ENCODE data around the gene ASB2. TPM values are rescaled to one million over a fixed set of nuclear protein-coding genes. Genes with fewer than 3 reads are reported as not detected.

The ASB2 gene
- total RNA-seq, 2 donors from 2014 or later = 1.3 to 13.4 TPM

DNA sequence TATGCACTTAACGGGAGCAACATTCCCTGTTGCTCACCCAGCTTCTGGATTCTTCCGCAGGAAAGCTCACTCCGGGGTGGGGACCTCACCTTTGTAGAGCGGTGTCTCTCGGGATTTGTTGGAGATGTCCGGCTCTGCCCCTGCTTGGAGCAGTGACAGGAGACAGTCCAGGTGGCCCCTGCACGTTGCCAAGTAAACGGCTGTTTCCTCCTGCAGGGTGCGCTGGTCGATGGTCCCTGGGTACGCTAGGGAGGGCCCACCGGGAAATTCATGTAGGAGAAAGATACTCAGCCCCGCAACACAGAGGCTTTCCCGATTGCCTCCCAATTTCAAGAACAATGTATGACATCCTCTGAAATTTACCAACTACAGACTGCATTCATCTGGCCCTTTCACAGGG, 23.1 kb downstream of the ASB2 start:
- Histone ChIP-seq H3K36me3 (no peaks in the 10 kb centered on the region), H3K9me3 (no peaks in the 10 kb centered on the region), H3K4me1 (no peaks in the 10 kb centered on the region), H3K27ac (no peak overlapping the region), H3K4me3 (no peak overlapping the region), H3K27me3 (no peaks in the 10 kb centered on the region), H3K9ac (ENCODE audit: low read depth in 2 of 2, low read length in 2 of 2) (peak overlapping the region in 1 of 2 donors; percentile 1)
- no peak for DNase-seq
- TF ChIP-seq, protein P1, sequence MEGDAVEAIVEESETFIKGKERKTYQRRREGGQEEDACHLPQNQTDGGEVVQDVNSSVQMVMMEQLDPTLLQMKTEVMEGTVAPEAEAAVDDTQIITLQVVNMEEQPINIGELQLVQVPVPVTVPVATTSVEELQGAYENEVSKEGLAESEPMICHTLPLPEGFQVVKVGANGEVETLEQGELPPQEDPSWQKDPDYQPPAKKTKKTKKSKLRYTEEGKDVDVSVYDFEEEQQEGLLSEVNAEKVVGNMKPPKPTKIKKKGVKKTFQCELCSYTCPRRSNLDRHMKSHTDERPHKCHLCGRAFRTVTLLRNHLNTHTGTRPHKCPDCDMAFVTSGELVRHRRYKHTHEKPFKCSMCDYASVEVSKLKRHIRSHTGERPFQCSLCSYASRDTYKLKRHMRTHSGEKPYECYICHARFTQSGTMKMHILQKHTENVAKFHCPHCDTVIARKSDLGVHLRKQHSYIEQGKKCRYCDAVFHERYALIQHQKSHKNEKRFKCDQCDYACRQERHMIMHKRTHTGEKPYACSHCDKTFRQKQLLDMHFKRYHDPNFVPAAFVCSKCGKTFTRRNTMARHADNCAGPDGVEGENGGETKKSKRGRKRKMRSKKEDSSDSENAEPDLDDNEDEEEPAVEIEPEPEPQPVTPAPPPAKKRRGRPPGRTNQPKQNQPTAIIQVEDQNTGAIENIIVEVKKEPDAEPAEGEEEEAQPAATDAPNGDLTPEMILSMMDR (IDR thresholded peaks at IDR 0.05) = no peak
- intact Hi-C loops (cut with DNase I) = no loop called here

DNA sequence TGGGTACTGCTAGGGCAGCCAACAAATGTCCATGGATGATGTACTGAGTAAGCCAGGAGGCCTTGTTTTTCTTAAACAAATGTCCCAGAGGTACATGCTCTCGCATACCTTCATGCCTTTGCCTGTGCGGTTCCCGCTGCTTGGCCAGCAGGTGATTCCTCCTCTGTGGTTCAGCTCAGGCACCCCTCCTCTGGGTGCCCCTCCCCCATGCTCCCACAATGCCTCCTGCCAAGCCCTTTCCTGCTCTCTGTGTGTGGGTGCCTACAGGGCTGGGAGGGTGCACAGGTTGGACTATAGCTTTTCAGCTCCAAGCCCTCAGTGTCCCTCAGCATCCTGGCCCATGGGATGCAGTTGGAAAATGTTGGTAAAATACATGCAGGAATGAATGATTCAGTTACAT, 23.5 kb downstream of the ASB2 start:
- Histone ChIP-seq H3K4me1 (no peaks in the 10 kb centered on the region), H3K9ac (ENCODE audit: low read depth in 2 of 2, low read length in 2 of 2) (no peak overlapping the region), H3K9me3 (no peaks in the 10 kb centered on the region), H3K27me3 (no peaks in the 10 kb centered on the region), H3K27ac (no peak overlapping the region), H3K36me3 (no peaks in the 10 kb centered on the region), H3K4me3 (no peak overlapping the region)
- intact Hi-C loops (cut with DNase I) = no loop called here
- no peak for DNase-seq
- TF ChIP-seq, protein P1 (IDR thresholded peaks at IDR 0.05) = no peak

DNA sequence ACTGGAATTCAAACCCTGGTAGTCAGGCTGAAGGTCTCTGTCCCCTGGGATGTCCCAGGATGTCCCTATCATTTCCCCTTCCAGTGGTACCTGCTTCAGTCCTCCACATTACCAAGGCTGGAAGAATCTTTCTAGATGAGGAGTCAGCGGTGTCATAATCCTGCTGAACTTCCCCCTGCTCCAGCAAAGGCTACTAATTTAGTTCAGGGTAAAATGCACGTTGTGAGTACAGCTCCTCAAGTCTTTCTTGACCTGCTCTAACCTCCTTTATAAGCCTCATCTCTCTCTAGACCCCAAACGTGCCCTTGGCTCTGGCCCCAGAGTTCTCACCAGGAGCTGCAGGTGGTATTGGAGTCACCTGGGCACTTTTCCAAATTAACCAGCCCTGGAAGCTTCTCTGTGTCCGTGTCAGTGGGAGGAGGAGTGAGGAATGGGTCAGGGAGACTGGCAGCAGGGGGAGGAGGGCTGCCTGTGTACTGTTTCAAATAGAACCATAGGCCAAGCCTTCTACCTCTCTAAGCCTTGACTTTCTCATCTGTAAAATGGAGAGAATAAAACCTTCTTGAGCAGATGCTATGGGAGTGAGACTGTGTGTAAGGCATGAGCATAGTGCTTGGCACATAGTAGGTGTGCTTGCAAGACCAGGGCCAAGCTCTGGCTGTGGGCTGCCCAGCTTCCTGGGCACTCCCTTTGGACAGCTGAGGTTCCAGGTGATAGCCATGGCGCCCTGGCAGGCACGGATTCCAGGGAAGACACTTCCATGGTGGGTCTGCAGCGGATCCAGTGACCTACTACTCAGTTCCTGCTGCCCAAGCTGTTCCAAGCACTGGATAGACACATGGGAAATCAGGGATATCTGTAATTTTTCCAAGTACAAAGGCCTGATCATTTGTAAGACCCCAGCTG, 24.5 kb downstream of the ASB2 start:
- no peak for DNase-seq
- no peaks in the 10 kb centered on the region for H3K27me3 ChIP-seq
- no peaks in the 10 kb centered on the region for H3K36me3 ChIP-seq
- no peak overlapping the region for H3K9ac ChIP-seq (ENCODE audit: low read depth in 2 of 2, low read length in 2 of 2)
- no peak overlapping the region for H3K4me3 ChIP-seq
- H3K9me3 ChIP-seq = no peaks in the 10 kb centered on the region
- intact Hi-C loops (cut with DNase I) = no loop called here
- no peak overlapping the region for H3K27ac ChIP-seq
- H3K4me1 ChIP-seq = no peaks in the 10 kb centered on the region
- TF ChIP-seq, protein P1 (IDR thresholded peaks at IDR 0.05) = no peak

DNA sequence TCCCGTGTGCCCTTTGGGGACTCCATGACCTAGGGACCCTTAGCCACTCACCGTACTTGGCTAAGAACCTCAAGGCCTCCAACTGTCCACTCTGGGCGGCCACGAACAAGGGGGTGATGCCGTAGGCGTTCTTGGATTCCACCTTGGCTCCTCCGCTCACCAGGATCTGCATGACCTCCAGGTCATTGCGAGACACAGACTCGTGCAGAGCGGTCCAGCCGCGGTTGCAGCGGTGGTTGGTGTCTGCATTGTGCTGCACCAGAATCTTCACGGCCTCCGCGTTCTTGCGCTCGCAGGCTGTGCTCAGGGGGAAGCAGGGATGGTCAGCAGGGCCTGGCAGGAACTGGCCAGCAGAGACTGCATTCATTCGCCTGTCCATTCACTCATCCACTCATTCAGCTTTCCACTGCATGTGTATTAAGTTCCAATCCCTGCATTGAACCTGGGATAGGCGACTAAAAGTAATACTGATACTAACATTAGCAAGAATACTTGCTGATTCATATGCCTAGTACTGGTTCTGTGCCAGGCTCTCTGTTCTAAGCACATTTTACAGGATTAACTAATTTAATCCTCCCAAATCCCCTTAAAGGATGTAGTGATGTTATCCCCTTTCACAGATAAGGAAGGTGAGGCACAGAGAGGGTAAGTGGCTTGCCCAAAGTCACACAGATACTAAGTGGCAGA, 25.3 kb downstream of the ASB2 start:
- DNase-seq = no peak
- H3K4me1 ChIP-seq = no peaks in the 10 kb centered on the region
- TF ChIP-seq, protein P1 (IDR thresholded peaks at IDR 0.05) = no peak
- no peaks in the 10 kb centered on the region for H3K36me3 ChIP-seq
- no peak overlapping the region for H3K27ac ChIP-seq
- H3K9ac ChIP-seq (ENCODE audit: low read depth in 2 of 2, low read length in 2 of 2) = no peak overlapping the region
- no peaks in the 10 kb centered on the region for H3K9me3 ChIP-seq
- H3K27me3 ChIP-seq = no peaks in the 10 kb centered on the region
- intact Hi-C loops (cut with DNase I) = no loop called here
- no peak overlapping the region for H3K4me3 ChIP-seq

DNA sequence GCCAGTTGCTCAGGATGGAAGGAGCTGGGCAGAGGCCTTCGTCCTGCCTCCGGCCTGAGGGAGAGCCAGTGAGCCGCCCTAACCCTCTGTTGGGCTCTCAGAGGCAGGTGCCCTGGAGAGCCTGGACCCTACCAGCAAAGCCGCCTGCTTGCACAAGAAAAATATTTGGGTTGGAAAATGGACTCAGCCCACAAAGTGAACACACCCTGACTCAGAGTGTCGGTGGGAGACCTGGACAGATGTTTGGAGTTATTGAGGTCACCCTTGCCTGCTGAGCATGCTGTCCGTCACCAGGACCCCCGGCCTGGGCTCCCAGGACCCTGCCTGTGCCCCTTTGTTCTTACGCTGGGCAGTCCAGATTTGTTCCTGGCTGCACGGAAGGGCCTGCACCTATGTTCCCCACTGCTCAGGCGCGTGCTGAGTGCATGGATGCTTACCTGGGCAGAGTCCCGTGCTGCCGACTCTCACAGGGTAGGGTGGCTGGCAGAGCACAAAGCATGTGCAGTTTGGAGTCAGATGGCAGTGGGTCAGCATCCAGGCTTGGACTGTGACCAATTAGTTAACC, 26.8 kb downstream of the ASB2 start:
- intact Hi-C loops (cut with DNase I) = loop anchor here (10.0 kb wide), 1 partner anchor 175 kb away; the partner anchor contains the start of gene IFI27L2
- H3K27ac ChIP-seq = no peak overlapping the region

More for the DNA sequence above, 26.8 kb downstream of the ASB2 start:
- H3K4me3 ChIP-seq = no peak overlapping the region
- H3K9ac ChIP-seq (ENCODE audit: low read depth in 2 of 2, low read length in 2 of 2) = no peak overlapping the region
- DNase-seq = no peak
- no peaks in the 10 kb centered on the region for H3K9me3 ChIP-seq
- no peaks in the 10 kb centered on the region for H3K36me3 ChIP-seq
- TF ChIP-seq, protein P1 (IDR thresholded peaks at IDR 0.05) = no peak
- H3K4me1 ChIP-seq = no peaks in the 10 kb centered on the region
- no peaks in the 10 kb centered on the region for H3K27me3 ChIP-seq
